Muscle layer of duodenum (tissue), 2 donors: ENCODE results near the gene ATP5MG.

Experiments used
- H3K27ac ChIP-seq: one replicate; pipeline ENCODE4 v1.7.0; 2013; ENCODE audit warnings: mild to moderate bottlenecking, low read length
- H3K27me3 ChIP-seq: one replicate; pipeline ENCODE4 v1.7.0; 2013; ENCODE audit warnings: low read depth, mild to moderate bottlenecking, control low read depth, low read length
- H3K36me3 ChIP-seq, 2 donors: one replicate each; pipeline ENCODE4 v1.7.0; 2013; ENCODE audit warnings: low read length in 2 of 2, control low read depth in 1 of 2, mild to moderate bottlenecking in 1 of 2; ENCODE audit not compliant: insufficient read depth in 2 of 2, control insufficient read depth in 1 of 2
- H3K4me1 ChIP-seq, 2 donors: one replicate each; pipeline ENCODE4 v1.7.0; 2013; ENCODE audit warnings: low read length in 2 of 2, mild to moderate bottlenecking in 2 of 2, control low read depth in 1 of 2, moderate library complexity in 1 of 2; ENCODE audit not compliant: insufficient read depth in 2 of 2, control insufficient read depth in 1 of 2
- H3K4me3 ChIP-seq, 2 donors: one replicate each; pipeline ENCODE4 v1.7.0; 2013; ENCODE audit warnings: low read length in 2 of 2, low read depth in 1 of 2, mild to moderate bottlenecking in 1 of 2
- H3K9me3 ChIP-seq, 2 donors: one replicate each; pipeline ENCODE4 v1.7.0; 2013; ENCODE audit warnings: low read length in 2 of 2, control low read depth in 1 of 2, mild to moderate bottlenecking in 1 of 2; ENCODE audit not compliant: control insufficient read depth in 1 of 2
- donor health status: healthy.

Gene ATP5MG, protein sequence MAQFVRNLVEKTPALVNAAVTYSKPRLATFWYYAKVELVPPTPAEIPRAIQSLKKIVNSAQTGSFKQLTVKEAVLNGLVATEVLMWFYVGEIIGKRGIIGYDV

GRCh38 chr11:118401151-118401879 is at the start of gene ATP5MG:
TSS of gene ATP5MG (plus strand) at chr11:118401606. CDS start at chr11:118401666, 60 bp downstream.
- Histone ChIP-seq H3K4me3 (peak within 1 kb of the TSS; percentile 85 to 100), H3K4me1 (peaks cover 0 to 30% of the 10 kb centered on the region in 2 donors), H3K27me3 (no peaks in the 10 kb centered on the region), H3K27ac (peak within 1 kb of the TSS; percentile 95), H3K9me3 (no peaks in the 10 kb centered on the region), H3K36me3 (peaks cover 12 to 25% of the 10 kb centered on the region in 2 donors)

GRCh38 chr11:118353084-118353710 is 48.2 kb upstream of the ATP5MG start:
- no peaks in the 10 kb centered on the region for H3K9me3 ChIP-seq
- H3K36me3 ChIP-seq = no peaks in the 10 kb centered on the region
- no peak overlapping the region for H3K4me3 ChIP-seq
- H3K4me1 ChIP-seq = no peaks in the 10 kb centered on the region
- peaks cover 4% of the 10 kb centered on the region for H3K27me3 ChIP-seq
- no peak overlapping the region for H3K27ac ChIP-seq

DNA sequence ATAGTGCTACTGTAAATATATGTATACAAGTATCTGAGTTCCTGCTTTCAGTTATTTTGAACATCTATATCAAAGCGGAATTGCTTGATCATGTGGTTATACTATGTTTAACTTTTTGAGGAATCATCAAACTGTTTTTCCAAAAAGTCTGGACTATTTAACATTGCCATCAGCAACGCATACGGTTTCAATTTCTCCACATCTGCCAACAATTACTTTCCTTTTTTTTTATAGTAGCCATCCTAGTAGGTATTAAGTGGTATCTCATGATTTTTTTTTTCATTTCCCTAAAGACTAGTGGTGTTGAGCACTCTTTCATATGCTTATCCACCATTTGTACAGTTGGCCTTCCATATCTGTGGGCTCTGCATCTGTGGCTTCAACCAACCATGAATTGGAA is 43.3 kb upstream of the ATP5MG start:
- no peaks in the 10 kb centered on the region for H3K27me3 ChIP-seq

GRCh38 chr11:118359295-118359958 is 42.0 kb upstream of the ATP5MG start, which contains the start of gene UBE4A:
TSS of gene UBE4A (plus strand) at chr11:118359600. CDS start at chr11:118365081, 5,481 bp downstream.
- Histone ChIP-seq H3K4me3 (peak within 1 kb of the TSS; percentile 99 to 100), H3K4me1 (peaks cover 4 to 19% of the 10 kb centered on the region in 2 donors), H3K36me3 (no peaks in the 10 kb centered on the region), H3K27ac (peak within 1 kb of the TSS; percentile 92), H3K9me3 (no peaks in the 10 kb centered on the region), H3K27me3 (no peaks in the 10 kb centered on the region)

More for the DNA sequence above, 43.3 kb upstream of the ATP5MG start:
- Histone ChIP-seq H3K4me1 (peaks cover 4 to 19% of the 10 kb centered on the region in 2 donors), H3K36me3 (no peaks in the 10 kb centered on the region), H3K9me3 (no peaks in the 10 kb centered on the region), H3K4me3 (no peak overlapping the region), H3K27ac (no peak overlapping the region)

GRCh38 chr11:118364956-118365615 is 36.3 kb upstream of the ATP5MG start:
- no peak overlapping the region for H3K27ac ChIP-seq
- no peaks in the 10 kb centered on the region for H3K27me3 ChIP-seq
- no peak overlapping the region for H3K4me3 ChIP-seq
- H3K36me3 ChIP-seq = peaks cover 28 to 50% of the 10 kb centered on the region in 2 donors
- peaks cover 2 to 16% of the 10 kb centered on the region in 2 donors for H3K4me1 ChIP-seq
- no peaks in the 10 kb centered on the region for H3K9me3 ChIP-seq

DNA sequence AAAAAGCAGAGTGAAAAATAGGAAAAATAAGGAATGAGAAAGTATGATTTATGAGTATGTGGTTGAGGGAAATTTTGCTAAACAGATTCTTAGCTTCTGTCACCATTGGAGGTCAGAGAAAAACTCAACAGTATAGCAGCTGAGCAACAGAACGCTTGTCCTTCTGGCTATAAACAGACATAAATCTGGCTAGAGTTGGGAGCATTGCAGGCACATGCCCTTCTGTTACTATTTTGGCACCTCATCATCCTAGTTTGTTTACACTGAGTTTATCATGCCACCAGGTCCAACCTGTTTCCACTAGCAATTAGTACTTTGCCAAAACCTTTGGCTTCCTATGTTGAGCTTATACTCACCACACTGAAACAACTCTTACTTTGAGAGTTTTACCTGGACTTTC is 35.1 kb upstream of the ATP5MG start:
- peaks cover 0 to 5% of the 10 kb centered on the region in 2 donors for H3K4me1 ChIP-seq
- H3K27me3 ChIP-seq = no peaks in the 10 kb centered on the region
- no peak overlapping the region for H3K27ac ChIP-seq
- no peaks in the 10 kb centered on the region for H3K9me3 ChIP-seq
- peaks cover 39 to 62% of the 10 kb centered on the region in 2 donors for H3K36me3 ChIP-seq
- H3K4me3 ChIP-seq = no peak overlapping the region

DNA sequence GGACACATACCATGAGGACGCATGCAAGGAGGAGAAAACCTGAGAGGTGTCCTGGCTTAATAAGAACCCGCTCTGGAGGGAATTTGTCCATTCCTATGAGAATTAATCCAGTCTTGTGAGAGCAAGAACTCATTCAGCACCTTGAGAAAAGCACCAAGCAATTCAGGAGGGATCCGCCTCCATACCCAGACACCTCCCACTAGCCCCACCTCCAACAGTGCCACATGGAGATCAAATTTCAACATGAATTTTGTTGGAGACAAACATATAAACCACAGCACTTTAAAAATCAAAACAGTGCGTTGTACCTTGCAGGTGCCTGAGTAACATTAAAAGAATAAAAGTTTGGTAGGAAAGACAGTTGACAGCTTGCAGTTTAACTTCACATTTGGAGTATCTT is 30.6 kb upstream of the ATP5MG start:
- H3K4me1 ChIP-seq = no peaks in the 10 kb centered on the region
- H3K4me3 ChIP-seq = no peak overlapping the region
- no peaks in the 10 kb centered on the region for H3K27me3 ChIP-seq
- H3K9me3 ChIP-seq = no peaks in the 10 kb centered on the region
- peaks cover 63 to 93% of the 10 kb centered on the region in 2 donors for H3K36me3 ChIP-seq
- no peak overlapping the region for H3K27ac ChIP-seq

DNA sequence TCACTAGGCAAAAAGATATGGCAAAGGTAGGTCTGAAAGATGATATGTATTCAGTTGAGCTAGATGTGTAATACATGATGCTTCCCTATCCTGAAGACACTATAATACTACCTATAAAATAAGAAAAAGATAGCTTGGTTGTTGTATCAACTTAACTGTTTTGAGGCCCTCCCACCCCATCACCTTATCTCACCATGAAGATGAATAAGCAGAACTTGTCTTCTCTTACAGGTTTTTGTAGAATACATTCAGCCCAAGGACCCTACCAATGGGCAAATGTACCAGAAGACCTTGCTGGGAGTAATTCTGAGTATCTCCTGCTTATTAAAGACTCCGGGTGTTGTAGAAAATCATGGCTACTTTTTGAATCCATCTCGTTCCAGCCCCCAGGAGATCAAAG is 28.1 kb upstream of the ATP5MG start:
- peaks cover 74 to 94% of the 10 kb centered on the region in 2 donors for H3K36me3 ChIP-seq
- H3K4me1 ChIP-seq = no peaks in the 10 kb centered on the region
- H3K27me3 ChIP-seq = no peaks in the 10 kb centered on the region
- no peak overlapping the region for H3K27ac ChIP-seq
- no peak overlapping the region for H3K4me3 ChIP-seq
- H3K9me3 ChIP-seq = no peaks in the 10 kb centered on the region

GRCh38 chr11:118373871-118374270 is 27.5 kb upstream of the ATP5MG start:
- Histone ChIP-seq H3K27ac (no peak overlapping the region), H3K4me3 (no peak overlapping the region), H3K27me3 (no peaks in the 10 kb centered on the region), H3K36me3 (peaks cover 73 to 92% of the 10 kb centered on the region in 2 donors), H3K4me1 (no peaks in the 10 kb centered on the region), H3K9me3 (no peaks in the 10 kb centered on the region)

DNA sequence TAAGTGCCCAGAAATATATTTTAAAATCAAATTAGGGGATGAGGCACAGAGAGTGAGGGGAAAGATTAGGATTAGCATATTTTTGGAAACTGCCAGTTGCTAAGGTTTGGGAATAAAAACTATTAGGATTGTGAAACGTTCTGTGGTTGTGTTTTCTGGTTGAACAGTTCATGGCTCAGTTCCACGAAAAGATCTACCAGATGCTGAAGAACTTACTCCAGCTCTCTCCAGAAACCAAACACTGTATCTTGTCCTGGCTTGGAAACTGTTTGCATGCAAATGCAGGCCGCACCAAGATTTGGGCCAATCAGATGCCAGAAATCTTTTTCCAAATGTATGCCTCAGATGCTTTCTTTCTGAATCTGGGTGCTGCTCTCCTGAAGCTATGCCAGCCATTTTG is 26.7 kb upstream of the ATP5MG start:
- Histone ChIP-seq H3K36me3 (peaks cover 76 to 92% of the 10 kb centered on the region in 2 donors), H3K4me3 (no peak overlapping the region), H3K27me3 (no peaks in the 10 kb centered on the region), H3K9me3 (no peaks in the 10 kb centered on the region), H3K4me1 (no peaks in the 10 kb centered on the region), H3K27ac (no peak overlapping the region)

DNA sequence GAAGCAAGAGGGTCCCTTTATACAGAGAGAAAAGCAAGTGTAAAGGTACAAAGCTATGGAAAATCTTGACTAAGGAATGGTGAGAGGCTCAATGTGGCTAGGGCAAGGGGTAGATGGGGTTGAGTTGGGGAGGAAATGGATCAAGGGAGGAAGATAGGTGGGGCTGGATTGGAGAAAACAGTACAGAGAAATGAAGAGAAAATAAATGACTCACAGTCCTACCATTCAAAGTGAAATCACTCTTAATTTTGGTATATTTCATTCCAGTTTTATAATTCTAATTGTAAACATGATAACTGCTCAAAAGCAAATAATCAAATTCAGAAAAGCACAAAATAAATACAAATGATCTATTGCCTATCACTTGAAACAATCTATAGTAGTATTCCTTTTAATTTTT is 25.4 kb upstream of the ATP5MG start:
- Histone ChIP-seq H3K9me3 (no peaks in the 10 kb centered on the region), H3K36me3 (peaks cover 73 to 91% of the 10 kb centered on the region in 2 donors), H3K27me3 (no peaks in the 10 kb centered on the region), H3K4me3 (no peak overlapping the region), H3K4me1 (no peaks in the 10 kb centered on the region), H3K27ac (no peak overlapping the region)
